ENCODE data around the gene DLGAP3.

GRCh38 chr1:34840426-34840825 lies 89.0 kb downstream of the DLGAP3 start:
- TF ChIP-seq CTCF (IDR thresholded peaks at IDR 0.05; ENCODE audit: poor library complexity, severe bottlenecking) (no peak), EP300 (conservative IDR thresholded peaks at IDR 0.05; ENCODE audit: poor library complexity, severe bottlenecking) (no peak)
